ENCODE results near the gene NKAP. TPM values are rescaled to one million over a fixed set of nuclear protein-coding genes. Genes with fewer than 3 reads are reported as not detected.
"Not testable (repeated sequence)": the region's sequence is repeated elsewhere in the genome, so short reads cannot be mapped to it uniquely, and the experiment has no call there.

The NKAP gene
- polyA plus RNA-seq, 2 donors, result 2.9 to 4.4 TPM

- peak overlapping the region; percentile 92 to 94 for H3K27ac ChIP-seq (ENCODE audit: low read depth in 2 of 2, low read length in 1 of 2)
- 0 to 25% methylated on average over 14 of the region's 14 CpGs for WGBS, 2 donors
These were observed 743 bp downstream of the NKAP start for GRCh38 chrX:119942831-119943184.

GRCh38 chrX:119942173-119942819, 1.3 kb downstream of the NKAP start:
- Histone ChIP-seq H3K4me3 (ENCODE audit: low read depth in 1 of 2, low read length in 2 of 2) (peak overlapping the region; percentile 63 to 91), H3K27ac (ENCODE audit: low read depth in 2 of 2, low read length in 1 of 2) (no peak overlapping the region), H3K36me3 (ENCODE audit: control insufficient read depth in 2 of 2, insufficient read depth in 2 of 2, low read length in 1 of 2) (no peaks in the 10 kb centered on the region), H3K9me3 (ENCODE audit: control insufficient read depth in 2 of 2, insufficient read depth in 1 of 2, low read depth in 1 of 2, low read length in 1 of 2) (no peaks in the 10 kb centered on the region), H3K4me1 (ENCODE audit: control insufficient read depth in 2 of 2, insufficient read depth in 2 of 2, low read length in 1 of 2) (peaks cover 0 to 3% of the 10 kb centered on the region in 2 donors), H3K27me3 (ENCODE audit: control insufficient read depth in 1 of 2, insufficient read depth in 2 of 2, low read length in 2 of 2) (no peaks in the 10 kb centered on the region)
- WGBS, 2 donors, result 56 to 57% methylated on average over 13 of the region's 13 CpGs

More at GRCh38 chrX:119942831-119943184, 743 bp downstream of the NKAP start:
- H3K27me3 ChIP-seq (ENCODE audit: control insufficient read depth in 1 of 2, insufficient read depth in 2 of 2, low read length in 2 of 2), result no peaks in the 10 kb centered on the region
- no peaks in the 10 kb centered on the region for H3K9me3 ChIP-seq (ENCODE audit: control insufficient read depth in 2 of 2, insufficient read depth in 1 of 2, low read depth in 1 of 2, low read length in 1 of 2)
- no peaks in the 10 kb centered on the region for H3K36me3 ChIP-seq (ENCODE audit: control insufficient read depth in 2 of 2, insufficient read depth in 2 of 2, low read length in 1 of 2)
- H3K4me1 ChIP-seq (ENCODE audit: control insufficient read depth in 2 of 2, insufficient read depth in 2 of 2, low read length in 1 of 2), result peaks cover 0 to 3% of the 10 kb centered on the region in 2 donors
- peak overlapping the region; percentile 63 to 91 for H3K4me3 ChIP-seq (ENCODE audit: low read depth in 1 of 2, low read length in 2 of 2)

- H3K27ac ChIP-seq (ENCODE audit: low read depth in 2 of 2, low read length in 1 of 2), result no peak overlapping the region
- H3K4me3 ChIP-seq (ENCODE audit: low read depth in 1 of 2, low read length in 2 of 2), result no peak overlapping the region
- H3K27me3 ChIP-seq (ENCODE audit: control insufficient read depth in 1 of 2, insufficient read depth in 2 of 2, low read length in 2 of 2), result no peaks in the 10 kb centered on the region
- peaks cover 0 to 3% of the 10 kb centered on the region in 2 donors for H3K4me1 ChIP-seq (ENCODE audit: control insufficient read depth in 2 of 2, insufficient read depth in 2 of 2, low read length in 1 of 2)
- no peaks in the 10 kb centered on the region for H3K36me3 ChIP-seq (ENCODE audit: control insufficient read depth in 2 of 2, insufficient read depth in 2 of 2, low read length in 1 of 2)
- H3K9me3 ChIP-seq (ENCODE audit: control insufficient read depth in 2 of 2, insufficient read depth in 1 of 2, low read depth in 1 of 2, low read length in 1 of 2), result no peaks in the 10 kb centered on the region
These were observed 2.2 kb downstream of the NKAP start for GRCh38 chrX:119941336-119941735.

GRCh38 chrX:119935215-119935874, 8.2 kb downstream of the NKAP start:
- no peaks in the 10 kb centered on the region for H3K4me1 ChIP-seq (ENCODE audit: control insufficient read depth in 2 of 2, insufficient read depth in 2 of 2, low read length in 1 of 2)
- H3K4me3 ChIP-seq (ENCODE audit: low read depth in 1 of 2, low read length in 2 of 2), result no peak overlapping the region
- H3K27me3 ChIP-seq (ENCODE audit: control insufficient read depth in 1 of 2, insufficient read depth in 2 of 2, low read length in 2 of 2), result no peaks in the 10 kb centered on the region
- H3K36me3 ChIP-seq (ENCODE audit: control insufficient read depth in 2 of 2, insufficient read depth in 2 of 2, low read length in 1 of 2), result peaks cover 0 to 4% of the 10 kb centered on the region in 2 donors
- WGBS, 2 donors, result 96 to 97% methylated on average over 3 of the region's 3 CpGs
- no peaks in the 10 kb centered on the region for H3K9me3 ChIP-seq (ENCODE audit: control insufficient read depth in 2 of 2, insufficient read depth in 1 of 2, low read depth in 1 of 2, low read length in 1 of 2)
- H3K27ac ChIP-seq (ENCODE audit: low read depth in 2 of 2, low read length in 1 of 2), result no peak overlapping the region

- H3K9me3 ChIP-seq (ENCODE audit: control insufficient read depth in 2 of 2, insufficient read depth in 1 of 2, low read depth in 1 of 2, low read length in 1 of 2), result not testable (repeated sequence)
- 93 to 98% methylated on average over 7 of the region's 7 CpGs for WGBS, 2 donors
These were observed 21.2 kb downstream of the NKAP start for GRCh38 chrX:119922391-119922790.

GRCh38 chrX:119919835-119920585, 23.5 kb downstream of the NKAP start:
- Histone ChIP-seq H3K9me3 (ENCODE audit: control insufficient read depth in 2 of 2, insufficient read depth in 1 of 2, low read depth in 1 of 2, low read length in 1 of 2) (no peaks in the 10 kb centered on the region), H3K4me3 (ENCODE audit: low read depth in 1 of 2, low read length in 2 of 2) (no peak overlapping the region), H3K27ac (ENCODE audit: low read depth in 2 of 2, low read length in 1 of 2) (no peak overlapping the region), H3K4me1 (ENCODE audit: control insufficient read depth in 2 of 2, insufficient read depth in 2 of 2, low read length in 1 of 2) (no peaks in the 10 kb centered on the region), H3K36me3 (ENCODE audit: control insufficient read depth in 2 of 2, insufficient read depth in 2 of 2, low read length in 1 of 2) (no peaks in the 10 kb centered on the region), H3K27me3 (ENCODE audit: control insufficient read depth in 1 of 2, insufficient read depth in 2 of 2, low read length in 2 of 2) (no peaks in the 10 kb centered on the region)
- WGBS, 2 donors, result 84 to 94% methylated on average over 5 of the region's 5 CpGs

More at GRCh38 chrX:119922391-119922790, 21.2 kb downstream of the NKAP start:
- not testable (repeated sequence) for H3K36me3 ChIP-seq (ENCODE audit: control insufficient read depth in 2 of 2, insufficient read depth in 2 of 2, low read length in 1 of 2); H3K27ac ChIP-seq (ENCODE audit: low read depth in 2 of 2, low read length in 1 of 2); H3K27me3 ChIP-seq (ENCODE audit: control insufficient read depth in 1 of 2, insufficient read depth in 2 of 2, low read length in 2 of 2); H3K4me3 ChIP-seq (ENCODE audit: low read depth in 1 of 2, low read length in 2 of 2); H3K4me1 ChIP-seq (ENCODE audit: control insufficient read depth in 2 of 2, insufficient read depth in 2 of 2, low read length in 1 of 2)

GRCh38 chrX:119917877-119918276, 25.7 kb downstream of the NKAP start:
- no peaks in the 10 kb centered on the region for H3K27me3 ChIP-seq (ENCODE audit: control insufficient read depth in 1 of 2, insufficient read depth in 2 of 2, low read length in 2 of 2)
- no peaks in the 10 kb centered on the region for H3K4me1 ChIP-seq (ENCODE audit: control insufficient read depth in 2 of 2, insufficient read depth in 2 of 2, low read length in 1 of 2)
- no peak overlapping the region for H3K27ac ChIP-seq (ENCODE audit: low read depth in 2 of 2, low read length in 1 of 2)
- 83 to 85% methylated on average over 2 of the region's 2 CpGs for WGBS, 2 donors
- H3K9me3 ChIP-seq (ENCODE audit: control insufficient read depth in 2 of 2, insufficient read depth in 1 of 2, low read depth in 1 of 2, low read length in 1 of 2), result no peaks in the 10 kb centered on the region
- H3K36me3 ChIP-seq (ENCODE audit: control insufficient read depth in 2 of 2, insufficient read depth in 2 of 2, low read length in 1 of 2), result no peaks in the 10 kb centered on the region
- no peak overlapping the region for H3K4me3 ChIP-seq (ENCODE audit: low read depth in 1 of 2, low read length in 2 of 2)

- H3K4me1 ChIP-seq (ENCODE audit: control insufficient read depth in 2 of 2, insufficient read depth in 2 of 2, low read length in 1 of 2), result no peaks in the 10 kb centered on the region
- H3K27ac ChIP-seq (ENCODE audit: low read depth in 2 of 2, low read length in 1 of 2), result no peak overlapping the region
- H3K9me3 ChIP-seq (ENCODE audit: control insufficient read depth in 2 of 2, insufficient read depth in 1 of 2, low read depth in 1 of 2, low read length in 1 of 2), result no peaks in the 10 kb centered on the region
- no peak overlapping the region for H3K4me3 ChIP-seq (ENCODE audit: low read depth in 1 of 2, low read length in 2 of 2)
- H3K36me3 ChIP-seq (ENCODE audit: control insufficient read depth in 2 of 2, insufficient read depth in 2 of 2, low read length in 1 of 2), result no peaks in the 10 kb centered on the region
- 71 to 95% methylated on average over 5 of the region's 5 CpGs for WGBS, 2 donors
- H3K27me3 ChIP-seq (ENCODE audit: control insufficient read depth in 1 of 2, insufficient read depth in 2 of 2, low read length in 2 of 2), result no peaks in the 10 kb centered on the region
These were observed 27.2 kb downstream of the NKAP start for GRCh38 chrX:119916310-119916709.

- no peak overlapping the region for H3K27ac ChIP-seq (ENCODE audit: low read depth in 2 of 2, low read length in 1 of 2)
- no peaks in the 10 kb centered on the region for H3K36me3 ChIP-seq (ENCODE audit: control insufficient read depth in 2 of 2, insufficient read depth in 2 of 2, low read length in 1 of 2)
- no peaks in the 10 kb centered on the region for H3K4me1 ChIP-seq (ENCODE audit: control insufficient read depth in 2 of 2, insufficient read depth in 2 of 2, low read length in 1 of 2)
- H3K27me3 ChIP-seq (ENCODE audit: control insufficient read depth in 1 of 2, insufficient read depth in 2 of 2, low read length in 2 of 2), result no peaks in the 10 kb centered on the region
- no peak overlapping the region for H3K4me3 ChIP-seq (ENCODE audit: low read depth in 1 of 2, low read length in 2 of 2)
- no peaks in the 10 kb centered on the region for H3K9me3 ChIP-seq (ENCODE audit: control insufficient read depth in 2 of 2, insufficient read depth in 1 of 2, low read depth in 1 of 2, low read length in 1 of 2)
- WGBS, 2 donors, result 52 to 74% methylated on average over 1 of the region's 1 CpG
These were observed 42.6 kb downstream of the NKAP start for GRCh38 chrX:119900976-119901375.

All from esophagus (tissue), 2 donors.